Measurements from ENCODE around the gene BCL2L11. TPM values are rescaled to one million over a fixed set of nuclear protein-coding genes. Genes with fewer than 3 reads are reported as not detected.

BCL2L11 gene
- total RNA-seq, 1 donor from 2014 or later, result 8.4 TPM

DNA sequence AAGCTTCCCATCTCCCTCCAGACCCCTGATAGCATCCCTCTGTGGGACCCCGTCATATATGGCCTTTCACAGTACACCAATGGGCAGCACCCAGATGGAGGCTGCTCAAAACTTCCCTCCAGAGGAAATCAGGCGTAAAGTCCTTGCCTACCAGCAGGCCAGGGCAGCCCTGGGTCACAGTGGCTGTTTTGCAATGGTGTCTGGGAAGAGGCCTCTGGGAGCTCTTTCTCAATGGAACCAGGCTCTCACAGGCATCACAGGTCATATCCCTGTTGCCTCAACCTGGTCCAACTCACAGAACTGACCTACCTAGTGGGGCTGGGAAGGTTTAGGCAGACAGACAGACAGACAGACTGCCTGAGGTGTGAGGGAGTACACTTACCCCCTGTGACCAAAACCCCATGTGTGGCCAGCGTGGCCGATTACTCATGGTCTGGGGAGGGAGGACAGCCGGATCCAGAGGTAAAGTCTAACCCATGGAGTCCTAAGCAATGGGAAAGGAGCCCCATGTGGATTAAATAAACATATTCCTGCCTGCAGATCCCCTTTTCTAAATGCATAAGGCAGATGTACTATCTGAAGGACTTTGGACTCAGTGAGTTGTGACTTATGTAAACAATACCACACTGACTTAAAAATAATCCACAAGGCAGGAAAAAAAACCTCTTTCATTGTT is 58.2 kb downstream of the BCL2L11 start:
- TF ChIP-seq, protein P1, sequence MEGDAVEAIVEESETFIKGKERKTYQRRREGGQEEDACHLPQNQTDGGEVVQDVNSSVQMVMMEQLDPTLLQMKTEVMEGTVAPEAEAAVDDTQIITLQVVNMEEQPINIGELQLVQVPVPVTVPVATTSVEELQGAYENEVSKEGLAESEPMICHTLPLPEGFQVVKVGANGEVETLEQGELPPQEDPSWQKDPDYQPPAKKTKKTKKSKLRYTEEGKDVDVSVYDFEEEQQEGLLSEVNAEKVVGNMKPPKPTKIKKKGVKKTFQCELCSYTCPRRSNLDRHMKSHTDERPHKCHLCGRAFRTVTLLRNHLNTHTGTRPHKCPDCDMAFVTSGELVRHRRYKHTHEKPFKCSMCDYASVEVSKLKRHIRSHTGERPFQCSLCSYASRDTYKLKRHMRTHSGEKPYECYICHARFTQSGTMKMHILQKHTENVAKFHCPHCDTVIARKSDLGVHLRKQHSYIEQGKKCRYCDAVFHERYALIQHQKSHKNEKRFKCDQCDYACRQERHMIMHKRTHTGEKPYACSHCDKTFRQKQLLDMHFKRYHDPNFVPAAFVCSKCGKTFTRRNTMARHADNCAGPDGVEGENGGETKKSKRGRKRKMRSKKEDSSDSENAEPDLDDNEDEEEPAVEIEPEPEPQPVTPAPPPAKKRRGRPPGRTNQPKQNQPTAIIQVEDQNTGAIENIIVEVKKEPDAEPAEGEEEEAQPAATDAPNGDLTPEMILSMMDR (IDR thresholded peaks at IDR 0.05; ENCODE audit: borderline replicate concordance), result no peak
- Histone ChIP-seq H3K4me3 (no peak overlapping the region), H3K4me1 (no peaks in the 10 kb centered on the region), H3K27me3 (ENCODE audit: low read depth) (no peaks in the 10 kb centered on the region), H3K27ac (replicated peaks) (no peak overlapping the region), H3K9me3 (replicated peaks) (no peaks in the 10 kb centered on the region), H3K36me3 (no peaks in the 10 kb centered on the region)
- DNase-seq, result no peak
- intact Hi-C loops (cut with micrococcal nuclease), result no loop called here

DNA sequence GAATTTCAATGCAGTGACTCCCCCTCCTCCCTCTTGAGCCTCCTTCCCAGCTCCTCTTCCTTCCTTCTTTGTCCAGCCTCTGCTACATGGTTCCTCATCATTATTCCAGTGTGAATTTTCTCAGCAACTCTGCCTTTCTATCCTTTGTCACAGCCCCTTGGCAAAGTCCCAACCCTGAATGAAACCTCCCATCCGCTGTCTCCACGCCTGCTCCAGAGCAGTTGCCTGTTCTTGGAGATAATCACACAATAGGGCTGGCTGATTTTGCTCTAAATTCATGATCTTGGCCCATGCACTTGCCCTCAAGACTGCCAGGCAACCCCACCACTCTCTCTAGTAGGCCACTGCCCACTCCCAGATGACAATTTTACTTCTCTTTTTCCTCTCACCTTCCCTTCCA is 61.4 kb downstream of the BCL2L11 start:
- Histone ChIP-seq H3K36me3 (no peaks in the 10 kb centered on the region), H3K27ac (replicated peaks) (no peak overlapping the region), H3K4me1 (peaks cover 14% of the 10 kb centered on the region), H3K4me3 (no peak overlapping the region), H3K9me3 (replicated peaks) (no peaks in the 10 kb centered on the region), H3K27me3 (ENCODE audit: low read depth) (no peaks in the 10 kb centered on the region)
- TF ChIP-seq, protein P1 (IDR thresholded peaks at IDR 0.05; ENCODE audit: borderline replicate concordance), result no peak
- intact Hi-C loops (cut with micrococcal nuclease), result no loop called here
- no peak for DNase-seq

DNA sequence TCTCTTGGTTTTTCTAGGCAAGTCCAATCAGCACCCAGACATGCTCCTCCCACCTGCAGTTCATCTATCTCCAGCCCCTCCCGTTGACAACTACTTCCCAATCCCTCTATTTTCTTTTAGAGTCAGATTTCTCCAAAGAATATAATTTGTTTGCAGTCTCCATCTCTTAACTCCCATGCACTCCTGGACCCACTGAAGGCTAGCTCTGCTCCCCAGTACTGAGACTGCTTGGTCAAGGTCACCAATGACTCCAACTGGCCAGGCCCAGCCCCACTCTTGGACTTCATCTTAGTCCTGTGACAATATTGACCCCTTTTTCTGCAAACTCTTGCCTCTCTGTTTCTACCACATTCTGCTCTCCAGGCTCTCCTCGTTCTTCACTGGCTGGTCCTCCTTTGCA is 62.0 kb downstream of the BCL2L11 start:
- Histone ChIP-seq H3K27me3 (ENCODE audit: low read depth) (no peaks in the 10 kb centered on the region), H3K4me3 (no peak overlapping the region), H3K4me1 (peaks cover 14% of the 10 kb centered on the region), H3K27ac (replicated peaks) (no peak overlapping the region), H3K36me3 (no peaks in the 10 kb centered on the region), H3K9me3 (replicated peaks) (no peaks in the 10 kb centered on the region)
- DNase-seq, result no peak
- intact Hi-C loops (cut with micrococcal nuclease), result no loop called here
- TF ChIP-seq, protein P1 (IDR thresholded peaks at IDR 0.05; ENCODE audit: borderline replicate concordance), result no peak

DNA sequence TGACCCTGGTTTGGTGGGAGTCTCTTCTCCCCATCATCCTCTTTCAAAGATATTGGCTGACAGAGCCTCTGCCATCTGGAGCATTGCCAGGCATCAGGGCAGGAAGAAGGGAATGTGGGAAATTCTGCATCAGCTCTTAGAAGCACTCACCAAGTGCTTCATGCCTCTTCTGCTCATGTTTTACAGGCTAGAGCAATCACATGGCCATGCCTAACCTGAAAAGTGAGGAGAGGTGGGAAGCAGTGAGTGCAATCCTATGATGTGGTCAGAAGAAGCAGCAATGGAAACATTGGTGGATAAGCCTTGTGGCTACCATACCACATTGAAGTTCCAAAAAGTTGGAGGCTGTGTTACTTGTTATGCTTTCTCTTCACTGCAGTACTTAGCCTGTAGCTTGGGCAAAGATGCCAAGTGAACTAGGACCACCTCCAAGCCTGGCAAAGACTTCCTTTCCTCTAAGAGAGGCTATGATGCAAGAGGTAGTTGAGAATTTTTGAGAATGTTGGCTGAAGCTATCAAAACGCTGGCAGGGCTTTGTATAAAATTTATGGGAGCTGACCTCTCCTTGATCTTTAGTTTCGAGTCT is 64.1 kb downstream of the BCL2L11 start:
- TF ChIP-seq, protein P1 (IDR thresholded peaks at IDR 0.05; ENCODE audit: borderline replicate concordance), result no peak
- no peak for DNase-seq
- H3K27ac ChIP-seq (replicated peaks), result peak overlapping the region; percentile 77
- H3K9me3 ChIP-seq (replicated peaks), result no peaks in the 10 kb centered on the region
- H3K27me3 ChIP-seq (ENCODE audit: low read depth), result no peaks in the 10 kb centered on the region
- intact Hi-C loops (cut with micrococcal nuclease), result no loop called here
- no peaks in the 10 kb centered on the region for H3K36me3 ChIP-seq
- peaks cover 14% of the 10 kb centered on the region for H3K4me1 ChIP-seq
- no peak overlapping the region for H3K4me3 ChIP-seq

DNA sequence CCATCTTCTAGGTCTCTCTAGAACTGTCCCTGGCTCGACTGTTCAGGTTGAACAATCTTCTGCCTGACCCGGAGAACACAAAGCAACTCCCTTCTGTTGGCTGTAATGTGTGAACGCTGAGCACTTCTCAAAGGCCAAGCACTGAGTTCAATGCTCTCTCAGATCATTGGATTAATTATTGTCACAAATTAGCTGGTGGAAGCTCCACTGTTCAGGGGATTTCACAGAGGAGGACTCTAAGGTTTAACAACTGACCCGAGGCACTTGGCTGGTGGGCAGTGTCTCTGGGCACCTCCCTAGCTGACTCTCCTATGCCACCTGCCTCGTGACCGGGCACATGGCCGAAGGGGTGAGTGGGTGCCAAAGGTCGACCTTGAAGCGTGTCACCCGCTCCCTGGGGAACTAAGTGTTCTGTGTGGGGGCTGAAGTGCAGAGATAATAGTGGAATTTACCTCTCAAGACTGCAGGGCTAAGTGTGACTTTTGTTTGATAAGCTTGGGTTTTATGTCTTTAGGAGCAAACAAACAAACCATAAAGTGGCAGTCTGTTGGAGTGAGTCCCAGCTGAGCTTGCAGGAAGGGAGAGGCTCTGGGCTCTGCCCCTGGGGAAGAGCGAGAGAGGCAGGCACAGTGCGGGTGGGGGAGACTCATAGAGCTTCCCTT is 64.8 kb downstream of the BCL2L11 start:
- TF ChIP-seq, protein P1 (IDR thresholded peaks at IDR 0.05; ENCODE audit: borderline replicate concordance), result no peak
- intact Hi-C loops (cut with micrococcal nuclease), result no loop called here

More for the DNA sequence above, 64.8 kb downstream of the BCL2L11 start:
- Histone ChIP-seq H3K36me3 (no peaks in the 10 kb centered on the region), H3K27me3 (ENCODE audit: low read depth) (no peaks in the 10 kb centered on the region), H3K9me3 (replicated peaks) (no peaks in the 10 kb centered on the region), H3K4me1 (peaks cover 14% of the 10 kb centered on the region), H3K4me3 (no peak overlapping the region), H3K27ac (replicated peaks) (peak overlapping the region; percentile 77)
- DNase-seq, result peak; percentile 52

All from left ventricle myocardium inferior (tissue), 1 donor.